GM21447 (cell line): ENCODE data around the gene STARD5.
A peak's percentile ranks its signal among the peaks of the same experiment; 100 is the strongest.

Experiments
- ATAC-seq: cut with Tn5 transposase; IDR thresholded peaks from one replicate; pipeline ENCODE4 v1.9.1; 2021; ENCODE audit not compliant: unreplicated experiment

The STARD5 gene

DNA sequence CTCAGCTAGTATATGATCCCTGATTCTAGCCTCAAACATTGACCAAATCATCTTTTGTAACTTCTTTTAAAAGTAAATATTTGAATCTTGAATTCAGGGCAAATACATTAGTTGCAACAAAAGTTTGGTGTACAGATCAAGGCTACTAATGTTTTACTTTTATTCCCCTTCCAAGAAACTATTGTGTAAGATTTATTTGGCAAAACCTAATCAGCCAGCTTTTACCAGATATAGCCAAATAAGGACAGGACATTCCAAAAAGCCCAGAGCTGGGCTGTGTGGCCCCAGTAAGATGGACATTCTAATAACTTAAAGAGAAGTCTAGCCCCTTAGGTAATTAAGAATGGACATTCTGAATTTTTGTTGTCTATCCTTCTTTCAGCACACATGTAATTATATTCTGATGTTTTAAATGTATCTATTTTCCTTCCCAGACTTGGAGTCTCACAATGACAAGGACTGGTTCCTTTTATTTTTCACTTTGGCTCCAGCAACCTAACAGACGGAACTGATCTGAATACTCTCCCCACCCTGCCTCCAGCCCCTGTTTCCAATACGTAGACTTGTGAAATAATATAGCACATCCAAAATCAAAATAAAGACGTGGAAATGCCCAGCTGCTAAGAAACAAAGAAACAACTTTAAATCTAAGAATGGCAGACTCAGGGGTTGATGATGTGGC lies 48.1 kb downstream of the STARD5 start:
- ATAC-seq: no peak

DNA sequence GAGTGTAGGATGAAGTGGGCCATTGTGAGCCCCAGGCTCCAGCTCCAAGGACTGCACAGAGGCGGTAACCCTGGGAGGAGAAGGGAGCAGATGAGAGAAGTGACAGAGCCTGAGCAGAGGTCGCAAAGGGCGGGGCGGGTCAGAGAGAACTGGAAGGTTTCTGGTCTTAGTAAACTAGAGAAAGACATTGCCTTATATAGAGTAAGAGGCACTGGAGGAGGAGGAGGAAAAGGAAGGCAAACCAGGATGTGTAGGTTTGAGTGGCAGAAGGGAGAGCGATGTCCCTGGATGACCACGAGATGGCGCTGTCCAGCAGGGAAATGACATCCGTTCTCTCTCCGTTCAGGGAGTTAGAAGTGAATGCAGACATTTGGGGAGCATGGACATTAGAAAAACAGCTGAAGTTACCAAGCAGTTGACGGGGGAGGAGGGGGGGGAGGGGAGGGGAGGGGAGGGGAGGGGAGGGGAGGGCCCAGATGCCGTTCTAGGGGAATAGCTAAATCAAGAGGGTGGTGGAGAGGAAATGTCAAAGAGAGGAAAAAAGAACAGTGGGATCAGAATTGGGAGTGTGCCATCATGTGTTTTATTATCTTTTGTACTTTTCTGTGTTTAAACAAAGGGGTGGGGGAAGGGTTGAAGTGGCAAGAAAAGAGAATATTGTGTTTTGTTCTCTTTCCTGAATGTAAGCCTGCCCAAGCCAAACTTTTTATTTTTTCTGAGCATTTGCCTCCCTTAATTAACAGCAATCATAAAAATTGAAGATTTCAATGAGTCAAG lies 48.8 kb downstream of the STARD5 start:
- peak; percentile 75 for ATAC-seq

DNA sequence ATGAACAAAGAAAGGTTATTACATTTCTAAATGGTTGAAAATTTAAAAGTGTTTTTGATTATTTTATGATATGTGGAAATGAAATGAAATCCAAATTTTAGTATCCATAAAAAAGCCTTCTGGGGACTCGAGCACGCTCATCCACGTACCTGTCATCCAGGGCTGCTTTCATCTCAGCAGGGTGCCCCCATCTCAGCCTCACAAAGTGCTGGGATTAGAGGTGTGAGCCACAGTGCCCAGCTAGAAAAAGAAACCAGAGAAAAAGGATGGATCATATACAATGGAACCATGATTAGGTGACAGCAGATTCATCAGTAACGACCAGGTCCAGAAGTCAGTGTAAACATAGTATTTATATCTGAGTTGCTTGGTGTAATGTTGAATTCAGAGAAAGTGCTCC lies 49.7 kb downstream of the STARD5 start:
- no peak for ATAC-seq

DNA sequence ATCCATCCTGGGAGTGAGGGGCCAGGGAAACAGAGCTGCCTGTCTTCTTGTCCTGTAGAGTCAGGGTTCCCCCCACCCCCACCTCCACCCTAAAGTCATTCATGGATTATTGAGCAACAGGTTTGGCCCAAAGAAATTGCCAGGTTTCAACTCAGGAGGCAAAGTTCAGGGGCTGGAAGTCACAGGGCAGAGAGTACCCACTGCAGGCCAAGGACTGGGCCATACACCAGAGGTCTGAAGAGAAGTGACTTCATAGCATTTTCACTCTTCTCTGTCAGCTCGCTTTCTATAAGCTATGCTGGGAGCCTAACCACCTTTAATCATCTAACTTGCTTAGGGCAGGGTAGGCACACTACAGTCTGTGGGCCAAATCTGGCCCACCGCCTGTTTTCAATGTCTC lies 50.1 kb downstream of the STARD5 start:
- ATAC-seq: no peak

DNA sequence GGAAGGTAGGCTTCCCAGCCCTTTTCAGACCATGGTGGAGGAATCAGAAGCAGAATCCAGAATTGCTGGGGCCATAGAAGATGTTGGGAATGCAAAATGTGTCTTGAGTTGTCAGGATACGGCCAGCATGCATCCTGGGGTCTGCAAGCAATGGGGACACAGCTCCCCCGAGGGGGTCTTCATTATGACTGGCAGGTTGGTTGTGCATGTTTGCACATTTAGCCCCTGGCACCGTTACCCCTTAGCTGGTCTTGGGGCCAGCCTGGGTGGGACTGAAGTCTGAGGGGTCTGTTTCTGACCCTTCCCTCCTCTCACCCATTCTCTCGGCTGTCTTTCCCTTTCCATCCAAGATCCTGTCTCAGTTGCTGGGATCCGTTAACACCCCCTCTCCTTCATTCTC lies 50.7 kb downstream of the STARD5 start:
- ATAC-seq: no peak

- no peak for ATAC-seq
Observed at GRCh38 chr15:81271761-81272644, 51.9 kb downstream of the STARD5 start.

GRCh38 chr15:81270781-81271491 lies 53.0 kb downstream of the STARD5 start:
- ATAC-seq: no peak

DNA sequence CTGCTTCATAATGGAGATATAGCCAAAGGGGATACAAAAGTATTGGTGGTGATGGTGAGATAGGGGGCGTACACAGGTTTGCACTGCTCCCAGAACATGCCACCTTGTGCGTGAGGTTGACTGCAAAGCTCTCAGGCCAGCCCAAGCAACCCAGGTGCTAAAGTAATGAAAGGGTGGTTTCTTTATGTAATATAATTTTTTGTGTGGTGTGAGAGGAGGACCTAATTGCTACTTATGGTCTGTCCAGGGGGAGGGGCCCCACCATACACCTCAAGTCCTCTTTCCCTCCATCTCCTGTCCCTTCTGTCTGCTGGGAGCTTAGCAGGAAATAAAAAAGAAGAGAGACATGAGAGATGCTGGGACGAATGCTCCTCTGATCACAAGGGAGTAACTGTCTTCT lies 53.8 kb downstream of the STARD5 start:
- ATAC-seq: no peak

GRCh38 chr15:81268881-81269601 lies 54.9 kb downstream of the STARD5 start:
- ATAC-seq: no peak

- no peak for ATAC-seq
Observed at GRCh38 chr15:81268340-81268739, 55.6 kb downstream of the STARD5 start.

DNA sequence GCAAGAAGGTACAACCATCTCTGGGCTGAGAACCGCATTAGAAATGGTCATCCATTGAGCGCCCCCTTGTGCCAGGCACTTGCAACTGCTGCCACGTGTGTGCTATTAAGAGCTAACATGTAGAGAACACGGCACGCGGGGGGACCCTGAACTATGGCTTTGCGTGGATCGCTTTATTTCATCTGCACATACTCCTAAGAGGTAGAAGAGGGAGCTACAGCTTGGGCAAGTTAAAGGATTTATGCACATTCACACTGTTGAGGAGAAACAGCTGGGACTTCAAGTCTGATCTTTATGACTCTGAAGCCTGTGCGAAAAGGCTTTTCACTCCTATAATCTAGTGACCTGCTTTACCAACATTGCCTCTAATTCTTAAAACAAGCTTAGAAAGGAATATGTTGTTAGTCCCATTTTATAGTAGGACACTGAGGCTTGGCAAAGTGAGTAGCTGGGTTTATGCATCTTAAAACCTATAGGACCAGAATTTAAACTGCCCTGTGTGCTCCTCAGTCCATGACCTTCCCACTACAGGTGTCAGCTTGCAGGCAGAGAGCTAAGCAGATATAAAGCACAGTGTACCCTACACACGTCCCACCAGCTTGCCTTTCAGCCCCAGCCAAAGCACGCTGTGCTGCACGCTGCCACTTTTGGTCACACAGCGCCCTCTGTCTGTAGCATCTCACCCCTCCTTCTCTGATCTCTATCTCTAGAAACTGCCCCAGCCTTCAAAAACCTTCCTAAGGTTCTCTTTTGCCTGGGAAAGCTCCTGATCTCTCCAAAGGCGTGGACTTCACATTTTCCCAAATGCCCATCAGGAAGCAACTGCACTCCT lies 57.8 kb downstream of the STARD5 start:
- ATAC-seq: peak; percentile 76

GRCh38 chr15:81265256-81265943 lies 58.5 kb downstream of the STARD5 start:
- no peak for ATAC-seq

- ATAC-seq: no peak
Observed at GRCh38 chr15:81264072-81264857, 59.7 kb downstream of the STARD5 start.

- no peak for ATAC-seq
Observed at GRCh38 chr15:81263477-81263876, 60.5 kb downstream of the STARD5 start.

- ATAC-seq: no peak
Observed at GRCh38 chr15:81261172-81261811, 62.6 kb downstream of the STARD5 start.

GRCh38 chr15:81259760-81260298 lies 64.1 kb downstream of the STARD5 start:
- ATAC-seq: no peak
